Hepatocyte (in vitro differentiated cells): ENCODE data around the gene HSF2BP. TPM values are rescaled to one million over a fixed set of nuclear protein-coding genes. Genes with fewer than 3 reads are reported as not detected.

ENCODE experiments used
- DNase-seq: peaks from one replicate; pipeline ENCODE4 v3.0.0-alpha.2; 2016; ENCODE audit warnings: low spot score
- H2AFZ ChIP-seq: fragments of 200-600 bp; sonication (generic); 2 replicates; pipeline ENCODE4 v1.6.0; 2016; ENCODE audit warnings: antibody characterized with exemption, mild to moderate bottlenecking
- H3K27ac ChIP-seq: fragments of 200-600 bp; sonication (generic); 2 replicates; pipeline ENCODE4 v1.5.1; 2016; ENCODE audit warnings: mild to moderate bottlenecking
- H3K27me3 ChIP-seq: fragments of 200-600 bp; sonication (generic); 2 replicates; pipeline ENCODE4 v1.6.1; 2016
- H3K36me3 ChIP-seq: fragments of 200-600 bp; sonication (generic); replicated peaks from 2 replicates; pipeline ENCODE4 v1.5.1; 2016; ENCODE audit warnings: low read depth; ENCODE audit not compliant: insufficient read depth
- H3K4me1 ChIP-seq: fragments of 200-600 bp; sonication (generic); 2 replicates; pipeline ENCODE4 v1.5.1; 2016; ENCODE audit warnings: mild to moderate bottlenecking, moderate library complexity; ENCODE audit not compliant: insufficient read depth
- H3K4me2 ChIP-seq: fragments of 200-600 bp; sonication (generic); 2 replicates; pipeline ENCODE4 v1.6.0; 2016
- H3K4me3 ChIP-seq: fragments of 200-600 bp; sonication (generic); 2 replicates; pipeline ENCODE4 v1.5.1; 2016; ENCODE audit warnings: mild to moderate bottlenecking
- H3K79me2 ChIP-seq: fragments of 200-600 bp; sonication (generic); 2 replicates; pipeline ENCODE4 v1.6.0; 2017; ENCODE audit warnings: mild to moderate bottlenecking
- H3K9me2 ChIP-seq: fragments of 200-600 bp; sonication (generic); replicated peaks from 2 replicates; pipeline ENCODE4 v1.6.0; 2017; ENCODE audit warnings: mild to moderate bottlenecking; ENCODE audit not compliant: insufficient read depth
- H3K9me3 ChIP-seq: fragments of 200-600 bp; sonication (generic); 2 replicates; pipeline ENCODE4 v1.5.1; 2016; ENCODE audit warnings: low read depth, mild to moderate bottlenecking
- H4K20me1 ChIP-seq: fragments of 200-600 bp; sonication (generic); 2 replicates; pipeline ENCODE4 v1.6.0; 2016; ENCODE audit warnings: mild to moderate bottlenecking; ENCODE audit not compliant: insufficient read depth, poor library complexity, severe bottlenecking
- EZH2 ChIP-seq: fragments of 200-600 bp; sonication (generic); IDR thresholded peaks from 2 replicates; pipeline ENCODE4 v1.6.1; 2016; ENCODE audit warnings: antibody characterized with exemption, mild to moderate bottlenecking, borderline replicate concordance
- EZH2phosphoT487 ChIP-seq: fragments of 200-600 bp; sonication (generic); IDR thresholded peaks from one replicate; pipeline ENCODE4 v1.6.1; 2018; ENCODE audit warnings: antibody characterized with exemption, mild to moderate bottlenecking, low read depth, moderate library complexity; ENCODE audit not compliant: unreplicated experiment, severe bottlenecking
- WGBS: methylation state at CpG from one replicate; pipeline ENCODE4 v1.1.6; 2016; ENCODE audit warnings: low lambda C conversion rate; ENCODE audit errors: missing lambda C conversion rate; 5-methylcytosine and 5-hydroxymethylcytosine counted together
- polyA plus RNA-seq: library from polyadenylated mRNA; unstranded; fragments of >200 nt; fragmentation: Nextera tagmentation; extraction: Ambion mirVana; gene quantifications from 2 replicates; pipeline ENCODE4 v1.2.1, GENCODE V29; 2016
- total RNA-seq: library from RNA; depleted of rRNA; stranded (reverse); fragments of >200 nt; gene quantifications from 2 replicates; pipeline ENCODE4 v1.2.3, GENCODE V29; 2014
- TF ChIP-seq, protein P1 (sequence below): fragments of 200-600 bp; sonication (generic); IDR thresholded peaks from 2 replicates; pipeline ENCODE4 v1.5.1; 2016; ENCODE audit warnings: antibody characterized with exemption, mild to moderate bottlenecking; ENCODE audit not compliant: poor library complexity

Gene HSF2BP
- total and polyA plus RNA-seq, 2 experiments from 2014 or later: 1.3 to 1.4 TPM

DNA sequence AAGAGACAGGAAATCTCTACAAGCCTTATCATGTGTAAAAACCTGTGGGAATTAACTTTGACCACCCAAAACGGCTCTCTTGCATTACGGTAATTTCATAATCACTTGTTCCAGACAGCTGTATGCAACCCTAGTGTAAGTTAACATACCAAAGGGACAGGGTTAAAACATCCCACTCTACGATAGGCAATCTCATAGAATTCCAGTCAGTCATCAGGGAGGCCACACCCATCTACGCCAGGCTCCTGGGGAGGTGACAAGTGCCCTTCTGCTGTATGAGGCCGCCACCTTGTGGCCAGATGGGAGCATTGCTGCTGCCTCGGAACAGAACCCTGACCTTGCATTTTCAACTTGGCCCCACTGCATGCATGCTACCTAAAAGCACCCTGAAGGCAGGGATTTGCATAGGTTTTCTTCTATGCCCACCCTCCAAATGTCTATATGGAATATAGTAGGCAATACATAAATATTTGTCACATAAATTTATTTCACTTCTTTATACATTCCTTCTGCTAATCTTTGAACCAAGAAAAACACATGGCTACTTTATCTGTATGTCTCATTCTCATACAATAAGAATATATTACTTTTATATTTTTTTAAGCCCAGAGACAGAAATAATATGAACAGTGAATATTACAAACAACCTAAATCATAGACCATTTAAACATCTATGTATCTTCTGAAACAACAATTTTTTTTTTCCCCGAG is 12.6 kb downstream of the HSF2BP start:
- H3K4me3 ChIP-seq: no peak overlapping the region
- 20% methylated on average over 7 of the region's 7 CpGs for WGBS
- H3K36me3 ChIP-seq: no peaks in the 10 kb centered on the region
- TF ChIP-seq EZH2: no peak
- TF ChIP-seq, protein P1, sequence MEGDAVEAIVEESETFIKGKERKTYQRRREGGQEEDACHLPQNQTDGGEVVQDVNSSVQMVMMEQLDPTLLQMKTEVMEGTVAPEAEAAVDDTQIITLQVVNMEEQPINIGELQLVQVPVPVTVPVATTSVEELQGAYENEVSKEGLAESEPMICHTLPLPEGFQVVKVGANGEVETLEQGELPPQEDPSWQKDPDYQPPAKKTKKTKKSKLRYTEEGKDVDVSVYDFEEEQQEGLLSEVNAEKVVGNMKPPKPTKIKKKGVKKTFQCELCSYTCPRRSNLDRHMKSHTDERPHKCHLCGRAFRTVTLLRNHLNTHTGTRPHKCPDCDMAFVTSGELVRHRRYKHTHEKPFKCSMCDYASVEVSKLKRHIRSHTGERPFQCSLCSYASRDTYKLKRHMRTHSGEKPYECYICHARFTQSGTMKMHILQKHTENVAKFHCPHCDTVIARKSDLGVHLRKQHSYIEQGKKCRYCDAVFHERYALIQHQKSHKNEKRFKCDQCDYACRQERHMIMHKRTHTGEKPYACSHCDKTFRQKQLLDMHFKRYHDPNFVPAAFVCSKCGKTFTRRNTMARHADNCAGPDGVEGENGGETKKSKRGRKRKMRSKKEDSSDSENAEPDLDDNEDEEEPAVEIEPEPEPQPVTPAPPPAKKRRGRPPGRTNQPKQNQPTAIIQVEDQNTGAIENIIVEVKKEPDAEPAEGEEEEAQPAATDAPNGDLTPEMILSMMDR: peak; percentile 99
- no peaks in the 10 kb centered on the region for H4K20me1 ChIP-seq
- peak; percentile 94 for DNase-seq
- H3K4me1 ChIP-seq: peaks cover 7% of the 10 kb centered on the region
- H3K27me3 ChIP-seq: no peaks in the 10 kb centered on the region
- peak overlapping the region; percentile 64 for H3K27ac ChIP-seq
- H3K4me2 ChIP-seq: peak overlapping the region; percentile 45
- no peaks in the 10 kb centered on the region for H3K9me2 ChIP-seq
- H2AFZ ChIP-seq: no peak overlapping the region
- no peaks in the 10 kb centered on the region for H3K9me3 ChIP-seq
- H3K79me2 ChIP-seq: no peaks in the 10 kb centered on the region

- no peak overlapping the region for H3K4me3 ChIP-seq
- no peak for TF ChIP-seq EZH2phosphoT487
- TF ChIP-seq, protein P1: no peak
- TF ChIP-seq EZH2: no peak
- H3K9me3 ChIP-seq: no peaks in the 10 kb centered on the region
- peak overlapping the region; percentile 45 for H3K4me2 ChIP-seq
- peaks cover 7% of the 10 kb centered on the region for H3K4me1 ChIP-seq
- no peak for DNase-seq
- H2AFZ ChIP-seq: no peak overlapping the region
- H3K9me2 ChIP-seq: no peaks in the 10 kb centered on the region
- peak overlapping the region; percentile 64 for H3K27ac ChIP-seq
- no peaks in the 10 kb centered on the region for H3K79me2 ChIP-seq
- no peaks in the 10 kb centered on the region for H3K27me3 ChIP-seq
- no peaks in the 10 kb centered on the region for H3K36me3 ChIP-seq
- 43% methylated on average over 4 of the region's 4 CpGs for WGBS
- no peaks in the 10 kb centered on the region for H4K20me1 ChIP-seq
These were observed 13.3 kb downstream of the HSF2BP start for GRCh38 chr21:43645976-43646375.

DNA sequence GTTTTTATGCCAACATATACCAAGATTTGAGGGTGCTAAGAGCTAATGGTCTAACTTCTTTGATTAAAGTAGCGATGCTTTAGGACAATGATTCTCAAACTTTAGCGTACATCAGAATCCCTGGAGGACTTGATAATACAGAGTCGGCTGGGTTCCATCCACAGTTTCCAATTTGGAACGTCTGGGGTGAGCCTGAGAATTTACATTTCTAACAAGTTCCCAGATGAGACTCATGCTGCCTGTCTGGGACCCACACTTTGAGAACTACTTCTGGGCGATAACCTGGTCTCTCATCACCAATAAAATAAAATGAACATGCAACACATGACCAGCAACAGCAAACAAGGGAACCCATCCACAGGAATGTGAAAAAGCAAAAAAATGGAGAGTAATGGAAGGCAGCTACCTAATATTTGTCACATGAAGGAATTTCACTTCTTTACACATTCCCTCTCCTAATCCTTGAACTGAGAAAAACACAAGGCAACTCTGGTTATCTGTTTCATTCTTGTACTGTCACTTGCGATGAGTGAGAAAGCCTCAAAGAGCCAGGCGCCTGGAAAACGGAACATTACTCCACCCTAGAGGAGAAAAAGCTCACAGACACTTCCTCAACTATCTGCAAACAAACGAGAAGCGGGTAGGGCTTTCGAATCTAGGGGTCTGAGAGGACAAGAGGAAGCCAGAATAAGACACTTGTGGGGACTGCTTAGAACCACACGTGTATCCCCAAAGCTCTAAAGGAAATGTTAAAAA is 14.0 kb downstream of the HSF2BP start:
- Histone ChIP-seq H3K9me3 (no peaks in the 10 kb centered on the region), H3K4me3 (no peak overlapping the region), H3K27me3 (no peaks in the 10 kb centered on the region), H3K4me2 (peak overlapping the region; percentile 45), H3K79me2 (no peaks in the 10 kb centered on the region), H3K4me1 (peaks cover 7% of the 10 kb centered on the region), H2AFZ (no peak overlapping the region), H3K9me2 (no peaks in the 10 kb centered on the region), H3K27ac (peak overlapping the region; percentile 64), H3K36me3 (no peaks in the 10 kb centered on the region), H4K20me1 (no peaks in the 10 kb centered on the region)
- WGBS: 41% methylated on average over 12 of the region's 12 CpGs
- TF ChIP-seq EZH2: no peak
- TF ChIP-seq, protein P1: peak; percentile 85
- DNase-seq: peak; percentile 86
